Esophagus muscularis mucosa (tissue), 4 donors: Measurements from ENCODE around the gene DRAP1.

ENCODE experiments used
- CTCF ChIP-seq, 3 experiments: fragments of 200-600 bp in 2 of 3; fragments of 450-650 bp in 1 of 3; sonication (generic) in 2 of 3; IDR thresholded peaks; one replicate each; pipeline ENCODE4 v1.5.1; 2017 to 2019; ENCODE audit warnings: antibody characterized with exemption in 3 of 3, mild to moderate bottlenecking in 2 of 3, moderate library complexity in 1 of 3
- EP300 ChIP-seq: sonication (generic); formaldehyde crosslinking; IDR thresholded peaks from one replicate; pipeline ENCODE4 v1.6.1; 2017; ENCODE audit warnings: antibody characterized with exemption
- POLR2A ChIP-seq: fragments of 450-650 bp; IDR thresholded peaks from one replicate; pipeline ENCODE4 v1.6.1; 2017; ENCODE audit warnings: antibody characterized with exemption, moderate library complexity, mild to moderate bottlenecking, low read depth
- POLR2AphosphoS5 ChIP-seq, 2 donors: sonication (generic); formaldehyde crosslinking; IDR thresholded peaks; one replicate each; pipeline ENCODE4 v1.6.1; 2017; ENCODE audit warnings: antibody characterized with exemption in 2 of 2

GRCh38 chr11:65921033-65921555 is 1.9 kb downstream of the DRAP1 start:
- TF ChIP-seq POLR2AphosphoS5 (IDR thresholded peaks at IDR 0.05): no peak
- TF ChIP-seq EP300: no peak
- TF ChIP-seq CTCF (IDR thresholded peaks at IDR 0.05): no peak
- no peak for TF ChIP-seq POLR2A
